HEK293 (cell line): ENCODE measurements around the gene ATP10A.

ENCODE experiments used
- ELK4 ChIP-seq: IDR thresholded peaks from 2 replicates; pipeline ENCODE4 v1.6.1; 2011; ENCODE audit warnings: mild to moderate bottlenecking, low read depth, low read length, borderline replicate concordance
- MYNN ChIP-seq: fragments of 450-650 bp; formaldehyde crosslinking; IDR thresholded peaks from 2 replicates; pipeline ENCODE4 v1.5.1; 2016; ENCODE audit warnings: missing biosample characterization, missing genetic modification characterization, borderline replicate concordance
- REST ChIP-seq: fragments of 450-650 bp; formaldehyde crosslinking; IDR thresholded peaks from 2 replicates; pipeline ENCODE4 v1.5.1; 2016; ENCODE audit warnings: missing biosample characterization, missing genetic modification characterization
- ZBTB1 ChIP-seq: fragments of 450-650 bp; formaldehyde crosslinking; IDR thresholded peaks from 2 replicates; pipeline ENCODE4 v1.5.1; 2016; ENCODE audit warnings: missing biosample characterization, missing genetic modification characterization
- ZBTB11 ChIP-seq: fragments of 450-650 bp; formaldehyde crosslinking; conservative IDR thresholded peaks from 2 replicates; pipeline ENCODE4 v1.5.1; 2016; ENCODE audit warnings: low read depth, missing biosample characterization, missing genetic modification characterization
- ZNF366 ChIP-seq: fragments of 450-650 bp; formaldehyde crosslinking; conservative IDR thresholded peaks from 2 replicates; pipeline ENCODE4 v1.5.1; 2016; ENCODE audit warnings: missing biosample characterization, missing genetic modification characterization
- ZNF776 ChIP-seq: fragments of 450-650 bp; formaldehyde crosslinking; IDR thresholded peaks from 2 replicates; pipeline ENCODE4 v1.5.0; 2017; ENCODE audit warnings: missing biosample characterization, missing genetic modification characterization, borderline replicate concordance
- TF ChIP-seq, protein P1 (sequence below): fragments of 450-650 bp; formaldehyde crosslinking; IDR thresholded peaks from 2 replicates; pipeline ENCODE4 v1.5.1; 2016; ENCODE audit warnings: missing biosample characterization, missing genetic modification characterization
- TF ChIP-seq, protein P2 (sequence below): fragments of 450-650 bp; IDR thresholded peaks from 2 replicates; pipeline ENCODE4 v1.5.1; 2018; ENCODE audit warnings: missing biosample characterization, mild to moderate bottlenecking, missing genetic modification characterization
- TF ChIP-seq, protein P3 (sequence below): fragments of 450-650 bp; formaldehyde crosslinking; IDR thresholded peaks from 2 replicates; pipeline ENCODE4 v1.5.1; 2016; ENCODE audit warnings: missing biosample characterization, missing genetic modification characterization, borderline replicate concordance

- no peak for TF ChIP-seq ZNF366 (tag by site-specific recombination)
- TF ChIP-seq ZNF776 (tag by site-specific recombination), result no peak
- TF ChIP-seq ZBTB11, result no peak
- TF ChIP-seq, protein P1, sequence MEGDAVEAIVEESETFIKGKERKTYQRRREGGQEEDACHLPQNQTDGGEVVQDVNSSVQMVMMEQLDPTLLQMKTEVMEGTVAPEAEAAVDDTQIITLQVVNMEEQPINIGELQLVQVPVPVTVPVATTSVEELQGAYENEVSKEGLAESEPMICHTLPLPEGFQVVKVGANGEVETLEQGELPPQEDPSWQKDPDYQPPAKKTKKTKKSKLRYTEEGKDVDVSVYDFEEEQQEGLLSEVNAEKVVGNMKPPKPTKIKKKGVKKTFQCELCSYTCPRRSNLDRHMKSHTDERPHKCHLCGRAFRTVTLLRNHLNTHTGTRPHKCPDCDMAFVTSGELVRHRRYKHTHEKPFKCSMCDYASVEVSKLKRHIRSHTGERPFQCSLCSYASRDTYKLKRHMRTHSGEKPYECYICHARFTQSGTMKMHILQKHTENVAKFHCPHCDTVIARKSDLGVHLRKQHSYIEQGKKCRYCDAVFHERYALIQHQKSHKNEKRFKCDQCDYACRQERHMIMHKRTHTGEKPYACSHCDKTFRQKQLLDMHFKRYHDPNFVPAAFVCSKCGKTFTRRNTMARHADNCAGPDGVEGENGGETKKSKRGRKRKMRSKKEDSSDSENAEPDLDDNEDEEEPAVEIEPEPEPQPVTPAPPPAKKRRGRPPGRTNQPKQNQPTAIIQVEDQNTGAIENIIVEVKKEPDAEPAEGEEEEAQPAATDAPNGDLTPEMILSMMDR (tag by site-specific recombination), result no peak
- TF ChIP-seq, protein P2, sequence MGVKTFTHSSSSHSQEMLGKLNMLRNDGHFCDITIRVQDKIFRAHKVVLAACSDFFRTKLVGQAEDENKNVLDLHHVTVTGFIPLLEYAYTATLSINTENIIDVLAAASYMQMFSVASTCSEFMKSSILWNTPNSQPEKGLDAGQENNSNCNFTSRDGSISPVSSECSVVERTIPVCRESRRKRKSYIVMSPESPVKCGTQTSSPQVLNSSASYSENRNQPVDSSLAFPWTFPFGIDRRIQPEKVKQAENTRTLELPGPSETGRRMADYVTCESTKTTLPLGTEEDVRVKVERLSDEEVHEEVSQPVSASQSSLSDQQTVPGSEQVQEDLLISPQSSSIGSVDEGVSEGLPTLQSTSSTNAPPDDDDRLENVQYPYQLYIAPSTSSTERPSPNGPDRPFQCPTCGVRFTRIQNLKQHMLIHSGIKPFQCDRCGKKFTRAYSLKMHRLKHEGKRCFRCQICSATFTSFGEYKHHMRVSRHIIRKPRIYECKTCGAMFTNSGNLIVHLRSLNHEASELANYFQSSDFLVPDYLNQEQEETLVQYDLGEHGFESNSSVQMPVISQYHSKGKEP (tag by site-specific recombination), result no peak
- no peak for TF ChIP-seq ZBTB1
- TF ChIP-seq MYNN (tag by site-specific recombination), result no peak
- TF ChIP-seq, protein P3, sequence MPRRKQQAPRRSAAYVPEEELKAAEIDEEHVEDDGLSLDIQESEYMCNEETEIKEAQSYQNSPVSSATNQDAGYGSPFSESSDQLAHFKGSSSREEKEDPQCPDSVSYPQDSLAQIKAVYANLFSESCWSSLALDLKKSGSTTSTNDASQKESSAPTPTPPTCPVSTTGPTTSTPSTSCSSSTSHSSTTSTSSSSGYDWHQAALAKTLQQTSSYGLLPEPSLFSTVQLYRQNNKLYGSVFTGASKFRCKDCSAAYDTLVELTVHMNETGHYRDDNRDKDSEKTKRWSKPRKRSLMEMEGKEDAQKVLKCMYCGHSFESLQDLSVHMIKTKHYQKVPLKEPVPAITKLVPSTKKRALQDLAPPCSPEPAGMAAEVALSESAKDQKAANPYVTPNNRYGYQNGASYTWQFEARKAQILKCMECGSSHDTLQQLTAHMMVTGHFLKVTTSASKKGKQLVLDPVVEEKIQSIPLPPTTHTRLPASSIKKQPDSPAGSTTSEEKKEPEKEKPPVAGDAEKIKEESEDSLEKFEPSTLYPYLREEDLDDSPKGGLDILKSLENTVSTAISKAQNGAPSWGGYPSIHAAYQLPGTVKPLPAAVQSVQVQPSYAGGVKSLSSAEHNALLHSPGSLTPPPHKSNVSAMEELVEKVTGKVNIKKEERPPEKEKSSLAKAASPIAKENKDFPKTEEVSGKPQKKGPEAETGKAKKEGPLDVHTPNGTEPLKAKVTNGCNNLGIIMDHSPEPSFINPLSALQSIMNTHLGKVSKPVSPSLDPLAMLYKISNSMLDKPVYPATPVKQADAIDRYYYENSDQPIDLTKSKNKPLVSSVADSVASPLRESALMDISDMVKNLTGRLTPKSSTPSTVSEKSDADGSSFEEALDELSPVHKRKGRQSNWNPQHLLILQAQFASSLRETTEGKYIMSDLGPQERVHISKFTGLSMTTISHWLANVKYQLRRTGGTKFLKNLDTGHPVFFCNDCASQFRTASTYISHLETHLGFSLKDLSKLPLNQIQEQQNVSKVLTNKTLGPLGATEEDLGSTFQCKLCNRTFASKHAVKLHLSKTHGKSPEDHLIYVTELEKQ, result no peak
- no peak for TF ChIP-seq ELK4
- no peak for TF ChIP-seq REST (tag by site-specific recombination)
Observed at GRCh38 chr15:25687689-25688088, 175.4 kb downstream of the ATP10A start.
